ENCODE results near the gene SS18L1. TPM values are rescaled to one million over a fixed set of nuclear protein-coding genes. Genes with fewer than 3 reads are reported as not detected.
"Not testable (repeated sequence)": the region's sequence is repeated elsewhere in the genome, so short reads cannot be mapped to it uniquely, and the experiment has no call there.

SS18L1 gene
- total RNA-seq, 2 experiments from 2014 or later: 17.0 to 17.7 TPM

DNA sequence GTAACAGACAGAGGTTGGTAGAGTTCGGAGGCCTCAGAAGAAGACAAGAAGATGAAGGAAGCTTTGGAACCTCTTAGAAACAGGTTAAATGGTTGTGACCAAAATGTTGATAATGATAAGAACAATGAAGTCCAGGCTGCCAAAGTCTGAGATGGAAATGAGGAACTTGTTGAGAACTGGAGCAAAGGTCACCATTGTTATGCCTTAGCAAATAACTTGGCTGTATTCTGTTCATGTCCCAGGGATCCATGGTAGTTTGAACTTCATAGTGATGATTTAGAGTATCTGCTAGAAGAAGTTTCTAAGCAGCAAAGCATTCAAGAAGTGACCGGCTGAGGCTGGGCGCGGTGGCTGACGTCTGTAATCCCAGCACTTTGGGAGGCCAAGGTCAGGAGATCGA, 32.4 kb upstream of the SS18L1 start:
- CTCF ChIA-PET (ENCODE audit: unreplicated experiment): no interaction called here
- TF ChIP-seq EZH2phosphoT487 (IDR thresholded peaks at IDR 0.05; ENCODE audit: borderline replicate concordance, low read depth, low read length): no peak
- TF ChIP-seq, protein P1, sequence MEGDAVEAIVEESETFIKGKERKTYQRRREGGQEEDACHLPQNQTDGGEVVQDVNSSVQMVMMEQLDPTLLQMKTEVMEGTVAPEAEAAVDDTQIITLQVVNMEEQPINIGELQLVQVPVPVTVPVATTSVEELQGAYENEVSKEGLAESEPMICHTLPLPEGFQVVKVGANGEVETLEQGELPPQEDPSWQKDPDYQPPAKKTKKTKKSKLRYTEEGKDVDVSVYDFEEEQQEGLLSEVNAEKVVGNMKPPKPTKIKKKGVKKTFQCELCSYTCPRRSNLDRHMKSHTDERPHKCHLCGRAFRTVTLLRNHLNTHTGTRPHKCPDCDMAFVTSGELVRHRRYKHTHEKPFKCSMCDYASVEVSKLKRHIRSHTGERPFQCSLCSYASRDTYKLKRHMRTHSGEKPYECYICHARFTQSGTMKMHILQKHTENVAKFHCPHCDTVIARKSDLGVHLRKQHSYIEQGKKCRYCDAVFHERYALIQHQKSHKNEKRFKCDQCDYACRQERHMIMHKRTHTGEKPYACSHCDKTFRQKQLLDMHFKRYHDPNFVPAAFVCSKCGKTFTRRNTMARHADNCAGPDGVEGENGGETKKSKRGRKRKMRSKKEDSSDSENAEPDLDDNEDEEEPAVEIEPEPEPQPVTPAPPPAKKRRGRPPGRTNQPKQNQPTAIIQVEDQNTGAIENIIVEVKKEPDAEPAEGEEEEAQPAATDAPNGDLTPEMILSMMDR (conservative IDR thresholded peaks at IDR 0.05; ENCODE audit: low read length): no peak

DNA sequence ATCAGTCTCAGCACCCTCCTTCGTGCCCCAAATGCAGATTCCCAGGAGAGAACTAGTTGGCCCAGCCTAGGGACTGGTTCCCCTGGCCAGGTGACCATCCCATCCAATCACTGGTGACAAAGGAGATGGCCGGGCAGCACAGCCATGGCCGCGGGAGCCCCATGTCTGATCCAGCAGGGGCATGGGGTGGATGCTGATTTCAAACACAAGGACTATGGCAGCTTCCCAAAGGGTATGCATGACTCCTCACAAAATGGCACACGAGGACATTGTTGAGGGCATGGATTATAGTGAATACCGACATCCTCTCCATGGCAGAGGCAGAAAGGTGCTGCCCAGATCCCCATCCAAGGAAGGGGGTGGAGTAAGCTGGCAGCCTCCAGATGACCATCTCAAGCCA, 31.2 kb upstream of the SS18L1 start:
- Histone ChIP-seq H3K4me3 (ENCODE audit: low read depth, low read length, poor library complexity, severe bottlenecking) (no peak overlapping the region), H3K4me1 (ENCODE audit: insufficient read depth, low read length, poor library complexity, severe bottlenecking) (peaks cover 1% of the 10 kb centered on the region), H3K79me2 (ENCODE audit: insufficient read depth, low read depth, low read length) (no peaks in the 10 kb centered on the region), H3K36me3 (ENCODE audit: insufficient read depth, low read length) (no peaks in the 10 kb centered on the region), H4K20me1 (ENCODE audit: insufficient read depth, low read length) (no peaks in the 10 kb centered on the region), H3K9me3 (ENCODE audit: low read length) (peaks cover 16% of the 10 kb centered on the region), H3K9me2 (ENCODE audit: insufficient read depth, low read length) (no peaks in the 10 kb centered on the region), H2AFZ (ENCODE audit: low read length) (no peak overlapping the region), H3K4me2 (ENCODE audit: low read length) (no peak overlapping the region), H3K27ac (ENCODE audit: low read depth, low read length, poor library complexity, severe bottlenecking) (no peak overlapping the region)
- TF ChIP-seq EZH2phosphoT487 (IDR thresholded peaks at IDR 0.05; ENCODE audit: borderline replicate concordance, low read depth, low read length): no peak
- TF ChIP-seq, protein P1 (conservative IDR thresholded peaks at IDR 0.05; ENCODE audit: low read length): no peak
- intact Hi-C loops (cut with micrococcal nuclease; ENCODE audit: unreplicated experiment): no loop called here
- ChIA-PET CTCF (ENCODE audit: unreplicated experiment) (no interaction called here), POLR2A (no interaction called here)
- DNase-seq (ENCODE audit: low spot score): no peak
- no TSS peak for BruUV-seq (replicated peaks)

More for the DNA sequence above, 32.4 kb upstream of the SS18L1 start:
- no peak for DNase-seq (ENCODE audit: low spot score)
- Histone ChIP-seq H3K4me3 (ENCODE audit: low read depth, low read length, poor library complexity, severe bottlenecking) (no peak overlapping the region), H3K79me2 (ENCODE audit: insufficient read depth, low read depth, low read length) (no peaks in the 10 kb centered on the region), H3K36me3 (ENCODE audit: insufficient read depth, low read length) (no peaks in the 10 kb centered on the region), H3K4me1 (ENCODE audit: insufficient read depth, low read length, poor library complexity, severe bottlenecking) (no peaks in the 10 kb centered on the region), H3K27ac (ENCODE audit: low read depth, low read length, poor library complexity, severe bottlenecking) (no peak overlapping the region), H2AFZ (ENCODE audit: low read length) (no peak overlapping the region), H3K9me3 (ENCODE audit: low read length) (peaks cover 16% of the 10 kb centered on the region), H4K20me1 (ENCODE audit: insufficient read depth, low read length) (no peaks in the 10 kb centered on the region), H3K9me2 (ENCODE audit: insufficient read depth, low read length) (no peaks in the 10 kb centered on the region), H3K4me2 (ENCODE audit: low read length) (no peak overlapping the region)
- POLR2A ChIA-PET: no interaction called here
- intact Hi-C loops (cut with micrococcal nuclease; ENCODE audit: unreplicated experiment): no loop called here
- no TSS peak for BruUV-seq (replicated peaks)

GRCh38 chr20:62114894-62115293, 28.7 kb upstream of the SS18L1 start:
- no peak overlapping the region for H2AFZ ChIP-seq (ENCODE audit: low read length)
- DNase-seq (ENCODE audit: low spot score): no peak
- H3K9me3 ChIP-seq (ENCODE audit: low read length): peaks cover 4% of the 10 kb centered on the region; the same call in 1 of the 2 replicates
- ChIA-PET CTCF (ENCODE audit: unreplicated experiment) (no interaction called here), POLR2A (no interaction called here)
- H3K4me1 ChIP-seq (ENCODE audit: insufficient read depth, low read length, poor library complexity, severe bottlenecking): peaks cover 12% of the 10 kb centered on the region
- no peak overlapping the region for H3K27ac ChIP-seq (ENCODE audit: low read depth, low read length, poor library complexity, severe bottlenecking)
- H3K4me3 ChIP-seq (ENCODE audit: low read depth, low read length, poor library complexity, severe bottlenecking): no peak overlapping the region
- intact Hi-C loops (cut with micrococcal nuclease; ENCODE audit: unreplicated experiment): no loop called here
- no peak for TF ChIP-seq EZH2phosphoT487 (IDR thresholded peaks at IDR 0.05; ENCODE audit: borderline replicate concordance, low read depth, low read length)
- TF ChIP-seq, protein P1 (conservative IDR thresholded peaks at IDR 0.05; ENCODE audit: low read length): no peak
- no peaks in the 10 kb centered on the region for H4K20me1 ChIP-seq (ENCODE audit: insufficient read depth, low read length)
- H3K36me3 ChIP-seq (ENCODE audit: insufficient read depth, low read length): no peaks in the 10 kb centered on the region
- H3K9me2 ChIP-seq (ENCODE audit: insufficient read depth, low read length): no peaks in the 10 kb centered on the region
- no peaks in the 10 kb centered on the region for H3K79me2 ChIP-seq (ENCODE audit: insufficient read depth, low read depth, low read length)
- H3K4me2 ChIP-seq (ENCODE audit: low read length): no peak overlapping the region
- no TSS peak for BruUV-seq (replicated peaks)

DNA sequence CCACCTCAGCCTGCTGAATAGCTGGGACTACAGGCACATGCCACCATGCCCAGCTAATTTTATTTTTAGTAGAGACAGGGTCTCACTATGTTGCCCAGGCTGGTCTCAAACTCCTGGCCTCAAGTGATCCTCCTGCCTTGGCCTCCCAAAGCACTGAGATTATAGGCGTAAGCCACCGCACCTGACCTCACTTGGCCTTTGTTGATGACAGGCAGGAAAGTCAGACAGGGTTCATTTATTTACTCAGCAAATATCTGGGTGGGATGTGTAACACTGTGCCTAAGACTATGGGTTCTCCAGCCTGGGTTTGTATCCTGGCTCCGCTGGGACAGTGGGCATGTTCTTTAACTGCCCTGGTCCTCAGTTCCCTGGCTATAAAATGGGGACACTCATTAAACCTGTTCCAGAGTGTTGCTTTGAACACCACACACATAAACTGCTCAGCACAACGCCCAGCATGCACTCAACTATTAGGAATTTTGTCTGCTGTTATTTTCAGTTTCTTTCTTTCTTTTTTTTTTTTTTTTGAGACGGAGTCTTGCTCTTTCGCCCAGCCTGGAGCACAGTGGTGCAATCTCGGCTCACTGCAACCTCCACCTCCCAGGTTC, 27.7 kb upstream of the SS18L1 start:
- intact Hi-C loops (cut with micrococcal nuclease; ENCODE audit: unreplicated experiment); H3K4me2 ChIP-seq (ENCODE audit: low read length); H3K9me3 ChIP-seq (ENCODE audit: low read length); POLR2A ChIA-PET; DNase-seq (ENCODE audit: low spot score); H2AFZ ChIP-seq (ENCODE audit: low read length); BruUV-seq (replicated peaks); H4K20me1 ChIP-seq (ENCODE audit: insufficient read depth, low read length); H3K9me2 ChIP-seq (ENCODE audit: insufficient read depth, low read length); H3K36me3 ChIP-seq (ENCODE audit: insufficient read depth, low read length); H3K27ac ChIP-seq (ENCODE audit: low read depth, low read length, poor library complexity, severe bottlenecking); H3K79me2 ChIP-seq (ENCODE audit: insufficient read depth, low read depth, low read length); CTCF ChIA-PET (ENCODE audit: unreplicated experiment); H3K4me3 ChIP-seq (ENCODE audit: low read depth, low read length, poor library complexity, severe bottlenecking): not testable (repeated sequence)
- H3K4me1 ChIP-seq (ENCODE audit: insufficient read depth, low read length, poor library complexity, severe bottlenecking): peaks cover 21% of the 10 kb centered on the region

Measured in OCI-LY7 (cell line).